Measurements from ENCODE around the gene CENPX. TPM values are rescaled to one million over a fixed set of nuclear protein-coding genes. Genes with fewer than 3 reads are reported as not detected.

The CENPX gene
- total and polyA plus RNA-seq, 2 donors (not counting 3 experiments of a cell fraction or from before 2014, with no cell fraction given) = 56.2 to 67.2 TPM

GRCh38 chr17:81998691-81999438 is 23.8 kb downstream of the CENPX start:
- ChIA-PET POLR2A (no interaction called here), CTCF (interaction anchor here (0.8 kb wide), 1 partner anchor 22 kb away, joined by 3 read pairs; no protein-coding TSS in a partner anchor)
- no peaks in the 10 kb centered on the region for H4K20me1 ChIP-seq (replicated peaks; ENCODE audit: control insufficient read depth, extremely low read depth, insufficient read depth, low read length)
- H3K9me3 ChIP-seq (replicated peaks; ENCODE audit: control insufficient read depth, insufficient read depth, low read length) = no peaks in the 10 kb centered on the region
- no peak overlapping the region for H3K9ac ChIP-seq (replicated peaks; ENCODE audit: extremely low read depth, insufficient read depth, low read length)
- H3K27ac ChIP-seq (ENCODE audit: insufficient read depth, low read depth, low read length) = no peak overlapping the region
- H3K27me3 ChIP-seq (ENCODE audit: control insufficient read depth in 2 of 2, insufficient read depth in 2 of 2, low read length in 2 of 2) = no peaks in the 10 kb centered on the region
- no peak for DNase-seq (ENCODE audit: low read depth, low spot score)
- no peaks in the 10 kb centered on the region for H3K9me1 ChIP-seq (replicated peaks; ENCODE audit: control insufficient read depth, extremely low read depth, insufficient read depth, low read length)
- TF ChIP-seq JUN (IDR thresholded peaks at IDR 0.05; ENCODE audit: borderline replicate concordance, insufficient read depth, insufficient read length, low read depth) = no peak
- no peak for TF ChIP-seq MAX (IDR thresholded peaks at IDR 0.05; ENCODE audit: insufficient read depth, insufficient read length)
- TF ChIP-seq POLR2A (IDR thresholded peaks at IDR 0.05; ENCODE audit: low read depth, low read length) = no peak
- TF ChIP-seq CTCF (IDR thresholded peaks at IDR 0.05; ENCODE audit: extremely low read depth in 1 of 2, insufficient read depth in 1 of 2, low read depth in 1 of 2, low read length in 2 of 2) = no peak
- TF ChIP-seq MYC (IDR thresholded peaks at IDR 0.05; ENCODE audit: low read depth, low read length) = no peak
- no peak for TF ChIP-seq EZH2 (IDR thresholded peaks at IDR 0.05; ENCODE audit: borderline replicate concordance, low read depth, low read length, severe bottlenecking)
- no peak for TF ChIP-seq GATA2 (IDR thresholded peaks at IDR 0.05; ENCODE audit: insufficient read depth, insufficient read length, low read depth, low read length)
- no peak for TF ChIP-seq FOS (IDR thresholded peaks at IDR 0.05; ENCODE audit: borderline replicate concordance, insufficient read depth, low read length)
- TF ChIP-seq POLR2AphosphoS5 (IDR thresholded peaks at IDR 0.05; ENCODE audit: insufficient read depth, low read depth, low read length) = no peak
- dilution Hi-C loops (cut with MboI; ENCODE audit: extremely low pct_ligation_motif_present, low sequenced_read_pairs) = no loop called here
- H3K4me2 ChIP-seq (ENCODE audit: insufficient read depth, low read length) = no peak overlapping the region
- no peaks in the 10 kb centered on the region for H3K36me3 ChIP-seq (ENCODE audit: control insufficient read depth in 2 of 2, extremely low read depth in 1 of 2, insufficient read depth in 2 of 2, low read length in 2 of 2)
- no peaks in the 10 kb centered on the region for H3K79me2 ChIP-seq (ENCODE audit: control insufficient read depth, insufficient read depth, low read length)
- no peak overlapping the region for H3K4me3 ChIP-seq (replicated peaks in 1 of 3; ENCODE audit: insufficient read depth in 1 of 3, low read depth in 1 of 3, low read length in 3 of 3)
- peaks cover 9% of the 10 kb centered on the region for H3K4me1 ChIP-seq (ENCODE audit: control insufficient read depth, extremely low read depth, insufficient read depth, low read length)
- intact Hi-C loops (cut with micrococcal nuclease) = no loop called here
- BruUV-seq (replicated peaks) = no TSS peak
- H2AFZ ChIP-seq (ENCODE audit: low read depth, low read length) = no peak overlapping the region
- FAIRE-seq = no peak
